ENCODE measurements around the gene ABTB1.

The ABTB1 gene

DNA sequence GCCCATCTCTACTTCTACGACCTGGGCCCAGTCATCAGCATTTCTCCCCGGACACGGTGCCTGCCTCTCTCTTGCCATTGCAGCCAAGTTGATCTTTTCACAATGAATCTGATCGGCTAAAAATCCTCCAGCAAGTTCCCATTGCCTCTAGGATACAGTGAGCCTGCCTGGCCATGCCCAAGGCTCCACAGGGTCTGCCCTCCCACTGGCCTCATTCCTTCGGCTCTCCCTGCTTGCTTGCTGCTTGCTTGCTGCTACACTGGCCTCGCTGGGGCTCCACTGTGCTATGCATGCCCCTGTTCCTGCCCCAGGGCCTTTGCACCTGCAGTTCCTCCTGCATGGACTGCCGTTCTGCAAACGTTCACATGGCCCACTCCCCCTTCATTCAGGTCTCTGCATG lies 2.0 kb downstream of the ABTB1 start:
- Histone ChIP-seq H3K9me3 (replicated peaks; ENCODE audit: insufficient read depth, low read length) (no peaks in the 10 kb centered on the region), H3K27me3 (replicated peaks; ENCODE audit: insufficient read depth, low read length) (no peaks in the 10 kb centered on the region), H3K4me1 (ENCODE audit: low read length) (0 out of 2 replicates have a peak, but pooled peaks cover 5% of the 10 kb centered on the region), H3K9me2 (replicated peaks; ENCODE audit: insufficient read depth, low read length) (no peaks in the 10 kb centered on the region), H3K27ac (ENCODE audit: low read length) (no peak overlapping the region), H3K4me3 (ENCODE audit: low read length) (no peak overlapping the region), H3K36me3 (replicated peaks; ENCODE audit: insufficient read depth, low read length) (no peaks in the 10 kb centered on the region), H2AFZ (ENCODE audit: low read length) (no peak overlapping the region), H4K20me1 (ENCODE audit: insufficient read depth, low read length) (no peaks in the 10 kb centered on the region), H3K4me2 (ENCODE audit: low read depth, low read length) (no peak overlapping the region), H3K9ac (ENCODE audit: low read length) (no peak overlapping the region), H3F3A (ENCODE audit: insufficient read depth, low read length) (no peaks in the 10 kb centered on the region), H3K79me2 (ENCODE audit: low read length) (no peaks in the 10 kb centered on the region; the same call in 1 of the 2 replicates)
- no peak for DNase-seq
- TF ChIP-seq EZH2phosphoT487 (IDR thresholded peaks at IDR 0.05; ENCODE audit: low read length), result no peak
- no peak for TF ChIP-seq EZH2 (optimal IDR thresholded peaks at IDR 0.05; ENCODE audit: low read depth, low read length)
- TF ChIP-seq, protein P1, sequence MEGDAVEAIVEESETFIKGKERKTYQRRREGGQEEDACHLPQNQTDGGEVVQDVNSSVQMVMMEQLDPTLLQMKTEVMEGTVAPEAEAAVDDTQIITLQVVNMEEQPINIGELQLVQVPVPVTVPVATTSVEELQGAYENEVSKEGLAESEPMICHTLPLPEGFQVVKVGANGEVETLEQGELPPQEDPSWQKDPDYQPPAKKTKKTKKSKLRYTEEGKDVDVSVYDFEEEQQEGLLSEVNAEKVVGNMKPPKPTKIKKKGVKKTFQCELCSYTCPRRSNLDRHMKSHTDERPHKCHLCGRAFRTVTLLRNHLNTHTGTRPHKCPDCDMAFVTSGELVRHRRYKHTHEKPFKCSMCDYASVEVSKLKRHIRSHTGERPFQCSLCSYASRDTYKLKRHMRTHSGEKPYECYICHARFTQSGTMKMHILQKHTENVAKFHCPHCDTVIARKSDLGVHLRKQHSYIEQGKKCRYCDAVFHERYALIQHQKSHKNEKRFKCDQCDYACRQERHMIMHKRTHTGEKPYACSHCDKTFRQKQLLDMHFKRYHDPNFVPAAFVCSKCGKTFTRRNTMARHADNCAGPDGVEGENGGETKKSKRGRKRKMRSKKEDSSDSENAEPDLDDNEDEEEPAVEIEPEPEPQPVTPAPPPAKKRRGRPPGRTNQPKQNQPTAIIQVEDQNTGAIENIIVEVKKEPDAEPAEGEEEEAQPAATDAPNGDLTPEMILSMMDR (IDR thresholded peaks at IDR 0.05; ENCODE audit: low read length), result no peak

DNA sequence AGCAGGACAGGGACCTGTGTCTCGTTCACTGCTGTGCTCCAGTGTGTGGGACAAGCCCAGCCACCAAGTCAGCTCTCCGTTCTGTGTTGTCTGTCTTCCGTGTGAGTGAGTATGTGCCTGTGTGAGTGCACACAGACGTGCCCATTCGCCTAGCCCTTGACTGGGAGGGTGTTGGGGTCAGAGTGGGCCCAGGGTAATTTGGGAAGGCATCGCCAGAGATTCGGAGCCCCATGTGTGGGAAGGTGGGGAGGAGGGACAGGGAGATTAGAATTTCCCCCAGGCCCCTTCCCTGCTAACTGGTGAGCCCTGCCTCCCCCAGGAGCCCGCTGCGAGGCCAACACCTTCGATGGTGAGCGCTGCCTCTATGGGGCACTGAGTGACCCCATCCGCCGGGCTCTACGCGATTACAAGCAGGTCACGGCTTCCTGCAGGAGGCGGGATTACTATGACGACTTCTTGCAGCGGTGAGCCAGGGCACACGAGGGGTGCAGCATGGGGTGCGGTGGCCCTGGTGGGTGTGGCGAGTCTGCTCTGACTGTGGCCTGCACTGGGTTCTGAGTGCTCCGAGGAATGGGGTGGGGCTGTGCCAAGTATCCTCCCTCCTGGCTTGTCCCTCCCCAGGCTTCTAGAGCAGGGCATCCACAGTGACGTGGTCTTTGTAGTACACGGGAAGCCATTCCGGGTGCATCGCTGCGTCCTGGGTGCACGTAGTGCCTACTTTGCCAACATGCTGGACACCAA lies 3.1 kb downstream of the ABTB1 start:
- H3K79me2 ChIP-seq (ENCODE audit: low read length), result no peaks in the 10 kb centered on the region; the same call in 1 of the 2 replicates
- no peaks in the 10 kb centered on the region for H3K36me3 ChIP-seq (replicated peaks; ENCODE audit: insufficient read depth, low read length)
- no peaks in the 10 kb centered on the region for H3K9me2 ChIP-seq (replicated peaks; ENCODE audit: insufficient read depth, low read length)
- no peaks in the 10 kb centered on the region for H4K20me1 ChIP-seq (ENCODE audit: insufficient read depth, low read length)
- H2AFZ ChIP-seq (ENCODE audit: low read length), result no peak overlapping the region
- H3K4me2 ChIP-seq (ENCODE audit: low read depth, low read length), result no peak overlapping the region
- DNase-seq, result no peak
- H3K4me3 ChIP-seq (ENCODE audit: low read length), result no peak overlapping the region
- no peaks in the 10 kb centered on the region for H3K27me3 ChIP-seq (replicated peaks; ENCODE audit: insufficient read depth, low read length)
- H3K9me3 ChIP-seq (replicated peaks; ENCODE audit: insufficient read depth, low read length), result no peaks in the 10 kb centered on the region
- 0 out of 2 replicates have a peak, but pooled peaks cover 5% of the 10 kb centered on the region for H3K4me1 ChIP-seq (ENCODE audit: low read length)
- H3K27ac ChIP-seq (ENCODE audit: low read length), result no peak overlapping the region
- no peak overlapping the region for H3K9ac ChIP-seq (ENCODE audit: low read length)
- no peaks in the 10 kb centered on the region for H3F3A ChIP-seq (ENCODE audit: insufficient read depth, low read length)
- TF ChIP-seq EZH2 (optimal IDR thresholded peaks at IDR 0.05; ENCODE audit: low read depth, low read length) (no peak), EZH2phosphoT487 (IDR thresholded peaks at IDR 0.05; ENCODE audit: low read length) (no peak)
- TF ChIP-seq, protein P1 (IDR thresholded peaks at IDR 0.05; ENCODE audit: low read length), result no peak

DNA sequence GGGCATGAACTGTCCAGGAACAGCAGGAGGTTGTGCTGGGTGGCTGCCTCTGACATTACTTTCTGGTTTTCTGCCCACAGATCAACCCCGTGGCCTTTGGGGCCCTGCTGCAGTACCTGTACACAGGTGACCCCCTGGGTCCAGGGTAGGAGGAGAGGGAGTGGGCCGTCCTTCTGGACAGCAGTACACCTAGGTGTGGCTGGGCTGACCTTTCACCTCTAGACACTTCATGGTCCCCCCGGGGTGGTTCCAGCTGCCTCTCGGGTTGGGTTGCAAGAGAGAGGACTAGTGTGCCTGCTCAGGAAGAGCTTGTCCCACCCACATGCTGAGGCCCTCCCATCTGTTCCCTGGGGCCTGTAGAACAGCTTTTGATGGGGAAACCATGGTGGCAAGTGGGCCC lies 3.7 kb downstream of the ABTB1 start:
- H3F3A ChIP-seq (ENCODE audit: insufficient read depth, low read length), result no peaks in the 10 kb centered on the region
- H3K36me3 ChIP-seq (replicated peaks; ENCODE audit: insufficient read depth, low read length), result no peaks in the 10 kb centered on the region
- no peak for DNase-seq
- TF ChIP-seq, protein P1 (IDR thresholded peaks at IDR 0.05; ENCODE audit: low read length), result no peak
- no peak for TF ChIP-seq EZH2 (optimal IDR thresholded peaks at IDR 0.05; ENCODE audit: low read depth, low read length)
- no peak for TF ChIP-seq EZH2phosphoT487 (IDR thresholded peaks at IDR 0.05; ENCODE audit: low read length)
- H3K4me1 ChIP-seq (ENCODE audit: low read length), result 0 out of 2 replicates have a peak, but pooled peaks cover 5% of the 10 kb centered on the region
- no peak overlapping the region for H3K9ac ChIP-seq (ENCODE audit: low read length)
- H4K20me1 ChIP-seq (ENCODE audit: insufficient read depth, low read length), result no peaks in the 10 kb centered on the region
- no peaks in the 10 kb centered on the region; the same call in 1 of the 2 replicates for H3K79me2 ChIP-seq (ENCODE audit: low read length)
- no peak overlapping the region for H3K4me3 ChIP-seq (ENCODE audit: low read length)
- H3K9me3 ChIP-seq (replicated peaks; ENCODE audit: insufficient read depth, low read length), result no peaks in the 10 kb centered on the region
- no peaks in the 10 kb centered on the region for H3K9me2 ChIP-seq (replicated peaks; ENCODE audit: insufficient read depth, low read length)
- H3K27ac ChIP-seq (ENCODE audit: low read length), result no peak overlapping the region
- H2AFZ ChIP-seq (ENCODE audit: low read length), result no peak overlapping the region
- no peaks in the 10 kb centered on the region for H3K27me3 ChIP-seq (replicated peaks; ENCODE audit: insufficient read depth, low read length)
- H3K4me2 ChIP-seq (ENCODE audit: low read depth, low read length), result no peak overlapping the region
